Activated T-cell treated with anti-CD3 and anti-CD28 coated beads for 24 hours (primary cell): ENCODE data around the gene LSM5.
A peak's percentile ranks its signal among the peaks of the same experiment; 100 is the strongest.

Experiments used
- DNase-seq: peaks from one replicate; pipeline ENCODE4 v3.0.0-alpha.2; 2020; ENCODE audit warnings: low read depth

Gene LSM5

DNA sequence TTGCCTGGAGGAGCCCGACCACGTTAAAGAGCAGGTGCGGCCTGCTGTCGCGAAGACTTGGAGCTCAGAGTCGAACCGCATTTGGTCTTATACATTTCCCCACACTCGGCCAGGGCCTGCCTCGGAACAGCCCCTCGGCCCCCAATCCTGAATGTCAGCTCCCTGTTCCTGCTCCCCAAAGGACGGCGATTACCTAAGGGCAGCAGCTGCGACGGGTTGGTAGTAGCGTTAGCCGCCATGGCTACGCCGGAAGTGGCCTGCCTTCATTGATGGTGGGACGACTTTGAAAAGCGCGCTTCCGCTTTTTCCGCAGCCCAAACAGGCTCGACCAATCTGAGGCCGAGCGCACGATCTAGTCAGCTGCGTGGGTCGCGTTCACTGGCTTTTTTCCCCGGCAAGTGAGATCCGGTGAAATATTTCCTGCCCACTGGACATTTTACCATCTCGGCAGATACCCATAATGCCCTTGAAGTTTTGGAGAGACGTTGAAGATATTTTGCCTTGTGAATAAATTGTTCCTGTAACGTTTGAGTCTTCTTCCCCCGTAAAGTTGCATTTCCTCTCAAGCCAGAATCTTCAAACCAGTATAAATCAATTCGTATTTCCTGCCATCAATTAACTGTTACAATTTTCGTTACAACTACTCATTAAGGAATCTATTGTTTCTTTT is at the start of gene LSM5:
Gene LSM5 (minus strand): TSS at position 254 of the 670 bp plus-strand sequence. CDS start 15 bp downstream, at position 239.
- peak; percentile 86 for DNase-seq

DNA sequence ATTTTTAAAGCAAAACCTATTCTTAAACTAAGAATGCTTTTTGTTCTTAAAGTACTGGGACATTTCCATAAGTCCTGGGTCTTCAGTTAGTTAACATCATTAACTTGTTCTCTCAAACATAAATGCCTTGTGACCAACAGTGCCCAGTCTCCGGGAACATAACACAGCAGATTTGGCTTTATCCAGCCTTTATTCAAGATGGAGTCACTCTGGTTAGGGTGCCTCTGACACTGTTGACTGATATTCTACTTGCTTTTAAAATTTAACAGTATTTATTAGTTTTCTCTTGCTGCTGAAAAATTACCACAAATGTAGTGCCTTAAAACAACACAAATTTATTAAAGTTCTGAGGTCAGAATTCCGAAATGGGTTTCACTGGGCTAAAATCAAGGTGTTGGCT is 49.2 kb upstream of the LSM5 start:
- no peak for DNase-seq

DNA sequence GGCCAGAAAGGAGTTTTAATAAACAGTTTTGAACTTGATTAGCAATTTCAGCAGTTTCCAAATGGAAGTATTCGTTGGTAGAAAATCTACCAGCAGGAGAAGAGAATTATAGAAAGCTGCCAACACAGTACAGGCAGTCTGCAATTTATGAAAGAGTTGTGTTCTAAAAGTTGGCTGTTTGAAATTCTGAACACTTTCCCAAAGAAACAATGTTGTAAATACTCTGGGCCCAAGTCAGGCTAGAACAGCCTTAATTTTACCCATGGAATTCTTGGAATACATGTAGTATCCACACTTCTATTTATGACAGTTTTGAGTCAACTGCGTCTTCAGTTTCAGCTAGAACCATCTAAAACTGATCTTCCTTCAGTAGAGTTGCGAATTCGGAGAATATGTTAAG is 47.6 kb upstream of the LSM5 start:
- no peak for DNase-seq

DNA sequence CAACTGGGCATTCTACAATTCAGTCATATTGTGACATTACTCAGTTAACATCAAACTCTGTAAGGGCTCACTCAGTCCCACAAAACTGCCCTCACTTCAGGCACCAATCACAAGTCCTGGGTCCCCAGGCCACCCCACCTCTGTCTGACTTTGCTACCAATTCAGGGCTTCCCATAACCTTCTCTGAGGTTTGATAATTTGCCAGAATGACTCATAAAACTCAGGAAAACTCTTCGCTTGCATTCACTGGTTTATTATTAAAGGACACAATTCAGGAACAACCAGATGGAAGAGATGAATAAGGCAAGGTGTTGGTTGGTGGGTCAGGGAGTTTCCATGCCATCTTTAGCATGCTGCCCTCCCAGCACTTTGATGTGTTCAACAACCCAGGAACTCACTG is 46.4 kb upstream of the LSM5 start:
- DNase-seq = no peak

DNA sequence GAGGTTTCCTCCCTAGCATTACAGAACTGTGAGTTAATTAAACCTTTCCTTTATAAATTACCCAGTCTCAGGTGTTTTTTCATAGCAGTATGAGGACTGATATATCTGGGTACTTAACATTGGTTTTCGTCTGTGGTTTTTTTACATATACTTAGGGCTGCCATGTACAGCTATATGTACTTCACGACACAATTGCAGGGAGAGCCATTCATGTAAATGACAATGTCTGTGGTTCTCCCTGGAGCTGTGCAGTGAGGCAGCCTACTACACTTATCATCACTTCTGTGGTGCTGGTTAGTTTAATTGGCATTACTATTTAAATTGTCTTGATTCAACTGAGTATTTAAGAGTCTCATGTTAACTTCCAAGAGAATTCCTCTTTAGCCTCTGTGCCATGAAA is 45.8 kb upstream of the LSM5 start:
- no peak for DNase-seq

DNA sequence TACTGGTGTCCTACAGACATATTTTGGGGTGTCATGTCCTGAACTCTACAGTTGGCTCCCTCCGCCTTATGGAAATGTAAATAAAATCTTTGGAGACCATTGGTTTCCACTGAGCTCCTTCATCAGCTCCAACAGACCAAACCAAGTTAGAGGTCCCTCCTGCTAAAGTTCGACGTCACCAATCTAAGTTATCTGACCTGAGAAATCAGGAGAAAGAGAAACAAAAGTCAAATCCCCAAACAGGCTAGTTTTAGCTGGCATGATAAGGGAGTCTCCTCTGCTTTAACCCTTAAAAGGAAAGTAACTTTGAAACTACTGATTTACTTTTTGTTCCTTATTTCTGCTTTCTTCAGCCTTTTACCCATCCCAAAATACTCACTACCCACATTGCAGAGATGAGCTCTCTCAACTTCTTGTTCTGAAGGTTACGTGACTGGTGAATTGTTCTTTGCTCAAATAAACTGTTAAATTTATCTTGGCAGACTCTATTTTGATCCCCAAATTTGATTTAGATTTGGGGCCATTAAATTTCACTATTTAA is 45.1 kb upstream of the LSM5 start:
- DNase-seq = no peak

DNA sequence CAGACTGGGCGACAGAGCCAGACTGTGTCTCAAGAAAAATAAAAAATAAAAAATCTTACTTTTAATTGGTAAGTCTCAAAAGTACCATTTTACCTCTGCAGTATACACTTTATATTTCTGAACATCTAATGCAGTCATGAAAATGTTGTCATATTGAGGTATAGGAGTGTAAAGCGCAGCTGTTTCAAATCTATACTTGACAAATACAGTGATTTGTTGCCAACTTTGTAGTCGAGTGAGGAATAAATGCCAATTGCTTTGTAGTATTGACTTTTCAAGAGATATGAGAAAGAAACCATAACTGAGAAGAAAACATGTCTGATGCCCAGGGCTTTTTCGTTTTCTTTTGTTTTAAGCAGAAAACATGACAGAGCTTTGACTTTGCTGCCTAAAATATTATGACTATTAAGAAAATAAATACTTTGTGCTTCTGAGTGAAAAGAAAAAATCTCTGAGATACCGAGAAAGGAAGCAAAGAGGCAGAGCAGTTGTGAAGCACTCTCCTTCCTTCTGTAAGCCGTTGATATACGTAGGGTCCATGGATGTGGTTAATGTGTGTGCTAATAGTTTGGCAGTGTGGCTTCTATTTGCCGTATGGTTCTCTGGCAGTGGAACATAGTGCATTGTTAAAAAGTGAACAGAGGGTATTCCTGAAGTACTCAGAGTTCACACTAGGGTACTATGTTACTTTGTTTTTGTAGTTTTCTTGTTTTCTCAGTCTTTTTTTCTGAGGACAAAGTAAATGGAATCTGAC is 43.3 kb upstream of the LSM5 start:
- no peak for DNase-seq

DNA sequence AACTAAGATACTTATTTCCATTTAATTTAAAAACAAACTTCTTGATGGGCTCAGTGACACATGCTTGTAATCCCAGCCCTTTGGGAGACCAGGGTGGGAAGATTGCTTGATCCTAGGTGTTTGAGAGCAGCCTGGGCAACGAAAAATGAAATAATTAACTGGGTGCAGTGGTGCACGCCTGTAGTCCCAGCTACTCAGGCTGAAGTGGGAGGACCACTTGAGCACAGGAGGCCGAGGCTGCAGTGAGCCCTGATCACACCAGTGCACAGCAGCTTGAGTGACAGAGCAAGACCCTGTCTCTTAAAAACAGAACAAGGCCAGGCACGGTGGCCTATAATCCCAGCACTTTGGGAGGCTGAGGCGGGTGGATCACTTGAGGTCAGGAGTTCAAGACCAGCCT is 42.5 kb upstream of the LSM5 start:
- no peak for DNase-seq

DNA sequence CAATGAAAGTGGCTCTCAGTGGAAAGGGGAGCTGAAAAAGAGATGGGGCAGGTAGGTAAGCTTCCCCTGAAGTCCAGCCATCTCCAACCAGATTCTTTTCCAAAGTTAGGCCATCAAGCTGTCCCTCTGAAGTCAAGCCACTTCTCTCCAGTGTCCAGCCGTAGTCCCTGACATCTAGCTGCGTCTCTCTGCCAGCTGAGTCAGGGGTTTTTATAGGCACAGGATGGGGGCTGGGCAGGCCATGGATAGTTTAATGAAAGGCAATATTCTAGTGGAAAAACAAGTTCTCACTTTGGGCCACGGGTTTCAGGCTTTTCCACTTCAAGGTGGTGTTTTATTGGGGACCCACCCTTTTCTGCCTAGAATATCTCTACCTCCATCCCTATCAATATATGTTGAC is 41.9 kb upstream of the LSM5 start:
- DNase-seq = no peak

DNA sequence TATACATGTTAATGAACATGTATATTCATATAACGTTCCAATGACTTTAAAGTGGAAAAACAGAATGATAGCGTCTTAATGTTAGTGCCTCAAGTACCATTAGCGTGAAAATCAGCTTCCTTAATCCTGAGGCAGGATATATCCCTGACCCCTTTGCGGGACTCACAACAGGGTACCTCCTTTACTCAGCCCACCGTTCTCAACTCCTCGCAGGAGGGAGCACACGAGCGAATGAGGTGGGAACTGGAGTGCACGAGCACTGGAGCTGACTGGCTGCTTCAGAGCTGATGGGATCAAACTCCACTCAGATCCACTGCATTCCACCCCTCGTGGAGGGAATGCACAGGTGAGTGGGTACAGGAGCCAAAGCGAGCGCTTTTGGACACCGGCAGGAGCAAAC is 41.2 kb upstream of the LSM5 start:
- no peak for DNase-seq

DNA sequence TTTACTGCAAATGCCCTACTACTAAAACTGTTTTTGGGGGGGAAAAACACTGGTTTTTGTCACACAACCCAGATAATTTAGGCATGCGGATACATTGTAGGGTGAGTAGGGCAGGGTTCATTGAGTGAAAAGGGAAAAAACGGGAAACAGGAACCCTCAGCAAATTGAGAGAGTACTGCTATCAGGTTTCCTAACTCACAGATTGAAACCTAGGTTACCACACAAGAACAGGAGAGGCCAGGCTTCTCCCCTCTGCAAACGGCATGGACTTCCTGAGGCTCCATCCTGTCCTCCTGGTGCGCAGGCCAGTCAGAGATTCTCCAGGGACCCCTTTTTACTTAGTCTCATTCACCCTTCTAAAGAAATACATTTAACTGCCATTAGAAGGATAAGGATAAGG is 35.7 kb upstream of the LSM5 start:
- no peak for DNase-seq

DNA sequence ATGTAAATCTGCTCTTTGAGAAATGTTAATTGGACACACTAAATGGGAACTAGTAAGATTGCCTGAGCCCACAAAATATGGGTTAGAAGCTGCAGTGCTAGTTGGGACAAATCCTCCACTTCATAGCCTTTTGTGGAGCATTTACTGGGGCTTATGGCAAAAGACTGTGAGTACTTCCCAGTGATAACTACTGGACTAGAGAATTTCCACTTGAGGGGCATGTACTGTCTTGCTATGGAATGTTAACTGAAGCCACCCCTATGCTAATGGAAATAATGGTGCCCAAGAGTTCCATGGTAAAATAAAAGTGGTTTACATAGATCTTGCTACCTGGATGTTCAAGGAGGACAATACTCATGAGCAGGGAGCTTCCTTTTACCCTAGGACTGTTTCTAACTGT is 34.5 kb upstream of the LSM5 start:
- DNase-seq = no peak

DNA sequence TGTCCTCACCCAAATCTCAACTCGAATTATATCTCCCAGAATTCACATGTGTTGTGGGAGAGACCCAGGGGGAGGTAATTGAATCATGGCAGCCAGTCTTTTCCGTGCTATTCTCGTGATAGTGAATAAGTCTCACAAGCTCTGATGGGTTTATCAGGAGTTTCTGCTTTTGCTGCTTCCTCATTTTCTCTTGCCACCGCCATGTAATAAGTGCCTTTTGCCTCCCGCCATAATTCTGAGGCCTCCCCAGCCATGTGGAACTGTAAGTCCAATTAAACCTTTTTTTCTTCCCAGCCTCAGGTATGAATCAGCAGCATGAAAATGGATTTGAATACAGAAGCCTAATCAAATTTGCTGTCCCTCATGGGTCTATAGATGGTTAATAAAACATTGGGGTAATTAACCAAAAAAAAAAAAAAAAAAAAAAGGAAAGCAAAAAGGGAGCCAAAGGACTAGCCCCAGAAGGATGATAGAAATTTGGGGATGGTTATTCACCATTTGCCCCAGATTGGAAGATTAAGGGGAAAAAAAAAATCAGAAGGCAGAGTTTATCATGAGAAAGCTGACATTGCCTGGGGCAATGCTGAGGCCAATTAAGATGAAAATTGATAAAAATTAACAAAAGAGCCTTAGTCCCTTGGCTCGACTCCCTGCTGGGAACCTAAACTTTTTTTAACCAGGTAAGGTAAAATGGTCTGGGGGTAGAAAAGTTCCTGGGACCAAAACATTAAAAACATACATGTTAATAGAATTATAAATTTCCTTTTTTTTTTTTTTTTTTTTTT is 32.8 kb upstream of the LSM5 start:
- no peak for DNase-seq

DNA sequence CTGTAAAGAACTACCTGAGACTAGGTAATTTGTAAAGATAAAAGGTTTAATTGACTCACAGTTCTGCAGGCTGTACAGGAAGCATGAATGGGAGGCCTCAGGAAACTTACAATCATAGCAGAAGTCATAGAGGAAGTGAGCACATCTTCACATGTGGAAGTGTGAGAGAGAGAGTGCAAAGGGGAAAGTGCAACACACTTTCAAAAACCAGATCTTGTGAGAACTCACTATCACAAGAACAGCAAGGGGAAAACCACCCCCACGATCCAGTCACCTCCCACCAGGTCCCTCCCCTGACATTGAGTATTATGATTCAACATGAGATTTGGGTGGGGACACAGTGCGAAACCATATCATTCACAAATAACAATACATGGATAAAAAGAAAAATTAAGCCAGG is 29.6 kb upstream of the LSM5 start:
- DNase-seq = peak; percentile 16

DNA sequence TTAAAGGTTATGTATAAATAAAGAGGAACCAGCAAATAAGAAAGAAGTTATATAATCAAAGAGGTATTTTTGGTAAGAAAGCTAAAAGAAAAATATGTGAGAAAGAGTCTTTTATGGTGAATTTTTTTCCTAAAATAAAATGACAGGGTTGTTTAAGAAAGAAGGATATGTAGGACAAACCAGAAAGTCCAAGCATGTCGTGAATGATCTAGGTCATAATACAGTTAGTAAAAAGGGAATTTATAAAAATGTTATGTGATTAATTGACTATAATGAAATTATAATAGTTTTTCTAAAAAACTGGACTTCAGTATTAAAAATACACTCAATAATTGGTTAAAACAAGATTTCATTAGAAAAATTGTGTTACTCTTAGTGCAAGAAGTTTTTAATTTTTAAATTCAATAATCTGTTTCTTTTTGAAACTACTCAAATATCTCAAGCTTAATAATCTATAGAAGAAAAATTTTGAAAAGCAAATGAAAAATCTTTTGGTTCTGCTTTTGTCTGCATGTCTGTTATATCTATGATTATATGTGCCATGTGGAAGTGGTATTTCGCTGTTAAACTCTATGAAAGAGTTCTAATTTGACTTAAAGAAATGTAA is 28.5 kb upstream of the LSM5 start:
- DNase-seq = no peak

DNA sequence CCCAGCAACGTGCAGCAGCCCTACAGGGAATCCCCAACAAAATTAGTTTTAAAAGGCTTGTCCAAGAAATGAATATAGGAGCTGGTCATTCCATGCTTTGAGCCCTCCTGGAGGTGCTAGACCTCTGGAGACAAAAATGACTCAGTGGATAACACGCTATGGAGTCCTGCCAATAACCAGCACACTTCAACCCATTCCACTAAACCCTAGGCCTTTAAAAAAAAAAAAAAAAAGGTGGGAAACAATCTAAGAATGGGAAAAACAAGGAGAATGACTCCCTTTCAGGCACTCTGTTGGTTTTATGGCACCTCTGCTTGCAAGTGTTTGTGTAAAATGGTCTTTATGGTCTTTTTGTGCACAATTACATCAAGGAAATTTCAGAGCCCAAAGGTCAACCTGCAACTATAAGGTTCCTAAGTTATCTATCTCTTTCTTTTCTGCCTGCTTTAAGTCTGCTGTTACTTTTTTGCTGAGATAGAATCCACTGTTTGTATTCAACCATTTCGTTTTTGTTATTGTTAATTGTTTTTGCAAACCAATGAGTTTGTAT is 26.4 kb upstream of the LSM5 start:
- no peak for DNase-seq

DNA sequence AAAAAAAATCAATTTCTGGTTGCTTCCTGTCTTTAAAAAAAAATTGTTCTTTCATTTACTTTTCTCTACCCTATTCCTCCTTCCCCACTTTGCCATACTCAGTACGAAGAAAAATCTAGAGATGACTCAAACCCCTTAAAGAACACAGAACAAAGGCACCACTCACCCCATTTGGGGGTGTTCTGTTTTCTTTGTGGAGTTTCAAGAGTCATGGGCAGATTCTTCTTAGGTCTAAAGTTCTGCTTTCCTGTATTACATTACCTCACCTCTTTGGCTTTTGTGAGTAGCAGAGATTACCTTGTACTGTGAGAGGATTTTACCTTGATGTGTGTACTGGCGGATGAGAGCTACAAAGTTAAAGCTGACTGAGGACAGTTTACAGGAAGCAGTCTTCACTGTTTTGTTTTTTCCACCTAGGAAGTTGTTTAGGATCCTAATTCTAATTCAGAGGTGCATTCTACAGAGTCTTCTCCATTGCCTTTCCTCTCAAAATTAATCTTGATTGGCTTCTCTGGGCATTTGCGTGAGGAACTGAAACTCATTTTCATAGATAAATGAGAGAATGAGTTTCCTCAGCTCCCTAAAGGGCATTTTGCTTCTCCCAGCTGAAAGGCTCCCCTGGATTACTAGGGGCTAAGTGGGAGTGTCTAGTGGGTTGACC is 25.8 kb upstream of the LSM5 start:
- no peak for DNase-seq

DNA sequence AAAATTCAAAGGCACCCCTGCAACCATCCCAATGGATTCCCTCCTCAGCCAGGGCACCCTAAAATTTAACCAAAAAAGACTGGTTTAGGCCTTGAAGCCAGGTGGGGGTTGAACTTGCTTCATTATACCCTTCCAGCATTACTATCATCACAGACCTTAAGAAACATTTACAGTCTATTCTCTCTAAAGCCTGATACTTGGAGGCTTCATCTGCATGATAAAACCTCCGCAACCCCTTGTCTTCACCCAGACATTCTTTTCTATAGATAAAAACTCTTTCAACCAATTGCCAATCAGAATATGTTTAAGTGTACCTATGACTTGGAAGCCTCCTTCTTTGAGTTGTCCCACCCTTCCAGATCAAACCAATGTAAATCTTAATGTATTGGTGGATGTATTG is 23.0 kb upstream of the LSM5 start:
- no peak for DNase-seq

DNA sequence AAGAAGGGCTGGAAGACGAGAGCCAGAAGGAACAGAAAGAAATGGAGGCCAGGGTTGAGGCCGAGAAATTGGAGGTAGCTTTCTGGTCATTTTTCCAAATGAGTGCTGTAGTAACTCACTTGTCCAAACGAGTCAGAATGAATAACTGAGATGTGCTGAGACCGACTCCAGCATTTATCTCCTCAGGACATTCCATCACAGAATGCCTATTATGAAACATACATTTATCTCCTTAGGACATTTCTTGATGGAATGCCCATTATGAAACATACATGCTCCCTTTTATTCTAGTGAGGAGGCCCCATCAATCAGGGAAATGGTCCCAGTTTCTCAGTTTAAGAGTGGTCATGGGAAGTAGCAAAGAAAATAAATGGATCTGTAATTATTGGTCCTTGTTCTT is 21.6 kb upstream of the LSM5 start:
- DNase-seq = no peak

DNA sequence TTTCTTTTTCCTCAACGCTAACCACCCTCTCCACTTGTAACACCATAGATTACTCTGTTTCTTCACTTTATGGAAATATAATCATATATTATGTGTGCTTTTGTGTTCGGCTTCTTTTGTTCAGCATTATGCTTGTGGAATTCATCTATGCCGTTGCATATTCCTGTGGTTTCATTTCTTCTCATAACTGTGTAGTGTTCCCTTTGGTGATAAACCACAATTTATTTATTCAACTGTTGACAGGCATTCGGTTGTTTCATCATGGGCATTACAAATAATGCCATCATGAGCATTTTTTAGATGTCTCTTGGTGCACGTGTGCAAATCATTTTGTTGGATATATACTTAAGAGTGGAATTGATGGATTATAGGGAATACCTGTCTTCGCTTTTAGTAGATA is 17.2 kb upstream of the LSM5 start:
- no peak for DNase-seq

DNA sequence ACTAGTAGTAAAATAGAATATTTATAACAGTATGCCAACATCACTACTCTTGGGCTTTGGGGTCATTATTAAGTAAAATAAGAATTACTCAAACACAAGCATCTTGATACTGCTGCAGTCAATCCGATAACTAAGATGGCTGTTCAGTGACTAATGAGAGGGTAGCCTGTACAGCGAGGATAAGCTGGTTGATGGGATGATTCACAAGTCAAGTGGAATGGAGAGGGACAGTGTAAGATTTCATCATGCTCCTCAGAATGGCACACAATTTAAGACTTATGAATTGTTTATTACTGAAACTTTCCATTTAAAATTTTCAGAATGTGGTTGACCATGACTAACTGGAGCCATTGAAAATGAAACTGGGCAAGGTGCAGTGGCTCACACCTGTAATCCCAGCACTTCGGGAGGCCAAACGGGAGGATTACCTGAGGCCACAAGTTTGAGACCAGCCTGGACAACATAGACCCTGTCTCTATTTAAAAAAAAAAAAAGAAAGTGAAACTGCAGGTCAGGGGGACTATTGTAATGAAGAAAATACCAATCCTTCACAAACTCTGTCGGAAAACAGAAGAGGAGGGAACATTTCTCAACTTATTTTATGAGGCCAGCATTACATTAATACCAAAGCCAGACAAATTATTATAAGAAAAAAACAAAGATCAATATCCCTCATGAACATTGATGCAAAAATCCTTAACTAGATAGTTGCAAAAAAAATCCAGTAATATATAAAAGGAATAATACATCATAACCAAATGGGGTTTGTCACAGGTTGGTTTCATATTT is 16.3 kb upstream of the LSM5 start:
- DNase-seq = no peak
